ENCODE results near the gene BCL2.

DNA sequence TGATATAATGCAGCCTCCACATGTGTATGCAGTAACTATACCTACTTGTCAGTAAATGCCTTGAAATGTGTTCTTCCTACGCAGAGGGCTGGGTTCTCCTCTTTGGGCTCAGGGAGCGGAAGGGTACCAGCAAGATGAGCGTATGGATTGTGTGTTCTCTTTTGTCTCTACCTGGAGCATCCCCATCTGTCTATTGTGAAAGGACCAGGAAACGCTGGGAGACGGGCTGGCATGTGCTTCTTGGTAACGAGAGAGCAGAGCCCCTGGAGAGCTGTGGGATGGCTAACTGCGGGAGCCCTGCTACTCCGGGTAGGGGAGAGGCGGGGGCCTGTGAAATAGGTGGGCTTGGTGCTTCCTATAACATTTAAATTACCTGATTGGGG is 80.9 kb downstream of the BCL2 start:
- TF ChIP-seq CTCF (IDR thresholded peaks at IDR 0.05) (no peak), POLR2AphosphoS5 (IDR thresholded peaks at IDR 0.05) (no peak)

Data from prostate gland (tissue), 2 donors.